ENCODE data around the gene HELB.

Gene HELB

GRCh38 chr12:66367015-66367667 lies 64.8 kb downstream of the HELB start:
- DNase-seq, result no peak

GRCh38 chr12:66371982-66372381 lies 69.7 kb downstream of the HELB start:
- DNase-seq, result no peak

DNA sequence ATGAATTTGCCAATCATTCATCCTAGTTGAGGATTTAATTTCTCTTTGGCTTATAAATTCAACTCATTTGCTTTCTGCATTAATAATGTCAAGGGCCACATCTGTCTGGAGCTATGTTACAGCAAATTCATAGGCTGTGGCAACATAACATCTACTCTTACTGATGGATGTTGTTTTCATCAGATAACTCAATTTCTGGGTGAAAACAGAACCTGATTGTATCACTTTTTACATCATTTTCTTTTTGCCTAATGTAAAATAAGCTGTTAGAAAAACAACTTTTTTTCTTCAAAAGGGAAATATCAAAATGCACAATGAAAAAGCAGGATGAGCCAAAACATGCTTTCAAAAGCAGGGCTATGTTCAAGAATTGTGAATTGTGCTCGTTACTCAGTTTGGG lies 73.3 kb downstream of the HELB start:
- DNase-seq, result no peak

DNA sequence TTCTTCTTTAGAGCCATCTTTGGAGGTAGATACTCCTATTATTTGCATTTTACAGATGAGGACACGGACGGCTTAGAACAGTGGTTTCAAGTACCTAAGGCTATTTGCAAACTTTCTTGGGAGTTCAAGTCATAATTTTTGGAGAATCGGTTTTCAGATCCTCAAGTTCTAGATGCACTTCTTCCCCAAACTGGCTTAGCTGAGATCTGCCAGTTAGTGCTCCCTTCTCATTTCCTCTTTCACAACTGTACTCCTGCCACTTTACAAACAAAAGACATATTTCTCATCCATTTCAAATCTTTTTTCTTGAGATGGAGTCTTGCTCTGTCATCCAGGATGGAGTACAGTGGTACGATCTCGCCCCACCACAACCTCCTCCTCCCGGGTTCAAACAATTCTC lies 77.3 kb downstream of the HELB start:
- DNase-seq, result no peak

GRCh38 chr12:66380769-66381535 lies 78.7 kb downstream of the HELB start:
- DNase-seq, result no peak

GRCh38 chr12:66387117-66387516 lies 84.8 kb downstream of the HELB start:
- no peak for DNase-seq
